Pulmonary artery endothelial cell (primary cell): ENCODE measurements around the gene KLF13. TPM values are rescaled to one million over a fixed set of nuclear protein-coding genes. Genes with fewer than 3 reads are reported as not detected.

Source experiments
- DNase-seq: peaks from one replicate; pipeline ENCODE4 v3.0.0-alpha.2; 2011; ENCODE audit warnings: low read depth, low spot score
- total RNA-seq: library from RNA; depleted of rRNA; stranded (reverse); fragments of >200 nt; gene quantifications from 2 replicates; pipeline ENCODE4 v1.2.3, GENCODE V29; 2014

Gene KLF13
- total RNA-seq, 1 donor from 2014 or later, result 35.5 TPM

- no peak for DNase-seq
These were observed 34.5 kb downstream of the KLF13 start for GRCh38 chr15:31360843-31361763.

GRCh38 chr15:31361764-31362515 is 35.3 kb downstream of the KLF13 start:
- DNase-seq, result no peak

- no peak for DNase-seq
These were observed 36.3 kb downstream of the KLF13 start for GRCh38 chr15:31362886-31363285.

- no peak for DNase-seq
These were observed 37.8 kb downstream of the KLF13 start for GRCh38 chr15:31364301-31365031.

- DNase-seq, result no peak
These were observed 38.5 kb downstream of the KLF13 start for GRCh38 chr15:31365032-31365654.

- no peak for DNase-seq
These were observed 39.1 kb downstream of the KLF13 start for GRCh38 chr15:31365655-31366127.

- no peak for DNase-seq
These were observed 39.6 kb downstream of the KLF13 start for GRCh38 chr15:31366169-31366734.

GRCh38 chr15:31367021-31367729 is 40.5 kb downstream of the KLF13 start:
- DNase-seq, result no peak

- DNase-seq, result no peak
These were observed 41.2 kb downstream of the KLF13 start for GRCh38 chr15:31367730-31368344.

GRCh38 chr15:31369727-31370126 is 43.1 kb downstream of the KLF13 start:
- no peak for DNase-seq

- no peak for DNase-seq
These were observed 45.0 kb downstream of the KLF13 start for GRCh38 chr15:31371520-31372240.

- no peak for DNase-seq
These were observed 46.0 kb downstream of the KLF13 start for GRCh38 chr15:31372635-31373091.

GRCh38 chr15:31373096-31373865 is 46.6 kb downstream of the KLF13 start:
- DNase-seq, result no peak

GRCh38 chr15:31373970-31374369 is 47.3 kb downstream of the KLF13 start:
- no peak for DNase-seq

- DNase-seq, result no peak
These were observed 47.9 kb downstream of the KLF13 start for GRCh38 chr15:31374489-31374888.

- DNase-seq, result no peak
These were observed 48.4 kb downstream of the KLF13 start for GRCh38 chr15:31374986-31375385.

- no peak for DNase-seq
These were observed 49.1 kb downstream of the KLF13 start for GRCh38 chr15:31375772-31376171.

- no peak for DNase-seq
These were observed 49.9 kb downstream of the KLF13 start for GRCh38 chr15:31376511-31376910.
